ENCODE data around the gene UROS. TPM values are rescaled to one million over a fixed set of nuclear protein-coding genes. Genes with fewer than 3 reads are reported as not detected.

Gene UROS
- total and polyA plus RNA-seq, 10 of the 15 experiments (the other 5 are each of a cell fraction or from before 2014, with no cell fraction given) = 4.3 to 112 (median 64.5) TPM

DNA sequence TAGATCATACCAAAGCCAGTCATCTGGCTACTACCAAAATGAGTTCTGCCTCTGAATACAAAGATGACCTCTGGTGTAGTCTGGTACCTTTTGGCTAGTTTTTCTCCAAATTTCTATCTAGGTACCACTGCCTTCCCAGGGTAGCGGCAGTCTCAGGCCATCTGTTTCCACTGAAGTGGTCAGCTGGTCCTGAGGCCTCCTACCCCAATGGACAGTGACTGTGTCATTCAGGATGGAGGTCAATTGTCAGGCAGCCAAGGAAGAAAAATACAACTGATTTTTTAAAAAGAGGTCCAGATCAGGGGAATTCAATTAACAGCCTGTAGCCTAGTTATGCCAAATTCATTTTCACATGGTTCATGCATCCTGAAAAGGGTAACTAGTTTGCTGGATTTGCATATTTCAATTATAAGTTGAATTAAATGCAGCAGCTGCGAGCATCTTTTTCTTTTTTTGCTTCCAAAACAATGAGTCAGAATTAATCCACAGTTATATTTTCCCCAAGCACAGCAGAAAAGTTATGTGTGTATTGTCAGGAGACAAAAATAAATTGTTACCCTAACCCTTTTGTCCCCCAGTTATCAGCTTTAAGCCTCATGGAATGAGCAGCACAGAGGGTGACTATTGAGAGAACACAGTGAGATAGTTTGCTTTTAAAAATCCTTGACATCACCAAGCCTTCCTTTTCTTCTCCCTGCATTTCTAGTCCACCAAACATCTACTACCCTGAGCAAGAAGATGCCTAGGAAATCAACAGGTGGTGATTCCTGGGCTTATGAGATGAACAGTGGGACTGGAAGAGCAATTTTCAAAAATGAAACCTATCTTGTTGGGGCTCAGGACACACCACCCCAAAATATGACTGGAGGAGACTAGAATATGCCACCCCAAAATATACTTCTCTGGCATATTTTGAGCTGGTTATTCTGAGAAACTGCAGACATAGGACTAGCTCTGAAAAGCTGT, 28.0 kb upstream of the UROS start:
- DNase-seq (ENCODE audit: low read depth, low spot score) (no peak), ATAC-seq (no peak), FAIRE-seq (no peak)
- Histone ChIP-seq H3K4me1 (ENCODE audit: control insufficient read depth, insufficient read depth, low read length) (no peaks in the 10 kb centered on the region), H3K9me3 (replicated peaks; ENCODE audit: control insufficient read depth, insufficient read depth, low read length) (no peaks in the 10 kb centered on the region), H3K9ac (ENCODE audit: control insufficient read depth, insufficient read depth, low read length) (no peak overlapping the region), H3K27ac (ENCODE audit: control insufficient read depth, insufficient read depth) (no peak overlapping the region), H3K4me3 (no peak overlapping the region), H3K27me3 (replicated peaks in 1 of 2; ENCODE audit: control insufficient read depth in 2 of 2, insufficient read depth in 2 of 2, low read length in 1 of 2) (no peaks in the 10 kb centered on the region), H3K79me2 (ENCODE audit: control insufficient read depth, insufficient read depth, low read length) (no peaks in the 10 kb centered on the region), H3K36me3 (ENCODE audit: control insufficient read depth in 2 of 2, insufficient read depth in 2 of 2, low read length in 1 of 2) (no peaks in the 10 kb centered on the region; a peak in 1 of 4 replicates), H3K4me2 (ENCODE audit: control insufficient read depth, insufficient read depth) (no peak overlapping the region), H4K20me1 (ENCODE audit: control insufficient read depth, insufficient read depth) (no peaks in the 10 kb centered on the region), H2AFZ (ENCODE audit: control insufficient read depth, low read depth, low read length) (no peak overlapping the region)
- in situ Hi-C loops (cut with MboI) = no loop called here
- ChIA-PET POLR2A (no interaction called here), RAD21 (ENCODE audit: unreplicated experiment) (interaction anchor here (0.6 kb wide), 1 partner anchor 651 kb away, joined by 4 read pairs; no protein-coding TSS in a partner anchor), CTCF (interaction anchor here (0.8 kb wide), 1 partner anchor 17 kb away, joined by 3 read pairs; no protein-coding TSS in a partner anchor), SMC1A (ENCODE audit: uncharacterized antibody, unreplicated experiment) (no interaction called here)
- intact Hi-C loops (cut with micrococcal nuclease; ENCODE audit: unreplicated experiment) = no loop called here
- TF ChIP-seq RBBP5 (conservative IDR thresholded peaks at IDR 0.05) (no peak), ZBTB33 (IDR thresholded peaks at IDR 0.05) (no peak)
- no TSS peak for BruUV-seq (replicated peaks)
- 97% methylated on average over 2 of the region's 2 CpGs for WGBS (ENCODE audit: insufficient coverage, insufficient replicate concordance, low lambda C conversion rate, missing lambda C conversion rate)

GRCh38 chr10:125849448-125849847, 26.4 kb upstream of the UROS start:
- in situ Hi-C loops (cut with MboI) = no loop called here
- Histone ChIP-seq H3K27ac (ENCODE audit: control insufficient read depth, insufficient read depth) (no peak overlapping the region), H3K9ac (ENCODE audit: control insufficient read depth, insufficient read depth, low read length) (no peak overlapping the region), H2AFZ (ENCODE audit: control insufficient read depth, low read depth, low read length) (no peak overlapping the region), H3K4me3 (no peak overlapping the region), H3K4me2 (ENCODE audit: control insufficient read depth, insufficient read depth) (no peak overlapping the region), H3K27me3 (replicated peaks in 1 of 2; ENCODE audit: control insufficient read depth in 2 of 2, insufficient read depth in 2 of 2, low read length in 1 of 2) (no peaks in the 10 kb centered on the region), H3K9me3 (replicated peaks; ENCODE audit: control insufficient read depth, insufficient read depth, low read length) (no peaks in the 10 kb centered on the region), H4K20me1 (ENCODE audit: control insufficient read depth, insufficient read depth) (no peaks in the 10 kb centered on the region), H3K79me2 (ENCODE audit: control insufficient read depth, insufficient read depth, low read length) (no peaks in the 10 kb centered on the region), H3K4me1 (ENCODE audit: control insufficient read depth, insufficient read depth, low read length) (no peaks in the 10 kb centered on the region), H3K36me3 (ENCODE audit: control insufficient read depth in 2 of 2, insufficient read depth in 2 of 2, low read length in 1 of 2) (peaks cover 0 to 2% of the 10 kb centered on the region in 2 experiments; a peak in 2 of 4 replicates)
- no peak for ATAC-seq
- WGBS (ENCODE audit: insufficient coverage, insufficient replicate concordance, low lambda C conversion rate, missing lambda C conversion rate) = 92% methylated on average over 7 of the region's 7 CpGs
- SMC1A ChIA-PET (ENCODE audit: uncharacterized antibody, unreplicated experiment) = no interaction called here
- RAD21 ChIA-PET (ENCODE audit: unreplicated experiment) = no interaction called here
- FAIRE-seq = no peak
- CTCF ChIA-PET = no interaction called here
- no peak for DNase-seq (ENCODE audit: low read depth, low spot score)
- POLR2A ChIA-PET = interaction anchor here (0.7 kb wide), 1 partner anchor 42 kb away, joined by 4 read pairs; no protein-coding TSS in a partner anchor
- BruUV-seq (replicated peaks) = no TSS peak
- intact Hi-C loops (cut with micrococcal nuclease; ENCODE audit: unreplicated experiment) = no loop called here
- TF ChIP-seq TBL1XR1 (IDR thresholded peaks at IDR 0.05; ENCODE audit: low read depth, low read length) (no peak), YY1 (IDR thresholded peaks at IDR 0.05; ENCODE audit: low read depth, low read length) (no peak), E4F1 (IDR thresholded peaks at IDR 0.05; ENCODE audit: borderline replicate concordance, partially characterized antibody) (no peak), MTA2 (IDR thresholded peaks at IDR 0.05; ENCODE audit: low read depth) (no peak)

Data from GM12878 (cell line).